IPS-20b (cell line): ENCODE measurements around the gene VTCN1.

Experiments
- H3K27ac ChIP-seq: one replicate; pipeline ENCODE4 v1.5.1; 2013; ENCODE audit warnings: low read length
- H3K27me3 ChIP-seq: 2 replicates; pipeline ENCODE4 v1.6.1; 2013; ENCODE audit warnings: mild to moderate bottlenecking, low read length, inconsistent platforms; ENCODE audit not compliant: insufficient read depth
- H3K36me3 ChIP-seq: 2 replicates; pipeline ENCODE4 v1.6.1; 2013; ENCODE audit warnings: low read depth, mild to moderate bottlenecking, inconsistent platforms, low read length, moderate library complexity; ENCODE audit not compliant: insufficient read depth
- H3K4me1 ChIP-seq: 2 replicates; pipeline ENCODE4 v1.6.1; 2013; ENCODE audit warnings: mild to moderate bottlenecking, control low read depth, inconsistent platforms, low read length, moderate library complexity; ENCODE audit not compliant: insufficient read depth
- H3K4me3 ChIP-seq: 2 replicates; pipeline ENCODE4 v1.5.1; 2013; ENCODE audit warnings: mild to moderate bottlenecking, low read length, inconsistent platforms
- H3K9ac ChIP-seq: 2 replicates; pipeline ENCODE4 v1.6.1; 2013; ENCODE audit warnings: low read depth, mild to moderate bottlenecking, inconsistent platforms, low read length, moderate library complexity
- H3K9me3 ChIP-seq: 2 replicates; pipeline ENCODE4 v1.6.1; 2013; ENCODE audit warnings: mild to moderate bottlenecking, low read depth, low read length, inconsistent platforms; ENCODE audit not compliant: insufficient read depth

Gene VTCN1

DNA sequence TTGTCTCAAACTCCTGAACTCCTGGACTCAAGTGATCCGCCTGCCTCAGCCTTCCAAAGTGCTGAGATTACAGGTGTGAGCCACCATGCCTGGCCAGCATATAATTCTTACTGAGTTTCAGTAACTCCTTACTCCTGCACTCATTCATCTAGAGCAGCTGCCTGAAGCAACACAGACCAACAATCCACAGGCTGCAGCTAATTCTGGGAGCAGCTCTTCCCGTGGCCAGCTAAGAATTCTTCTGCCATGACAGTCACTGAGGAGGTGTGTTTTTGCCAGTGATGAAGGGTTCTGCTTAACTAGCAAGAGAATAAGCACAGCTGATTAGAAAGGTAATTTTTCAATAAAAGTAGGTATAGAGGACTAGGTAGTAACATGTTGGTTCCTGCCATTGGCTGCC lies 5.4 kb downstream of the VTCN1 start:
- Histone ChIP-seq H3K27ac (no peak overlapping the region), H3K9me3 (no peaks in the 10 kb centered on the region), H3K9ac (no peak overlapping the region), H3K4me1 (no peaks in the 10 kb centered on the region), H3K4me3 (no peak overlapping the region), H3K36me3 (no peaks in the 10 kb centered on the region), H3K27me3 (no peaks in the 10 kb centered on the region; the same call in 1 of the 2 replicates)

- Histone ChIP-seq H3K9ac (no peak overlapping the region), H3K27ac (no peak overlapping the region), H3K27me3 (no peaks in the 10 kb centered on the region), H3K4me3 (no peak overlapping the region), H3K4me1 (peaks cover 4% of the 10 kb centered on the region; the same call in 1 of the 2 replicates), H3K9me3 (no peaks in the 10 kb centered on the region), H3K36me3 (no peaks in the 10 kb centered on the region)
These were observed 8.9 kb downstream of the VTCN1 start for GRCh38 chr1:117201808-117202207.

DNA sequence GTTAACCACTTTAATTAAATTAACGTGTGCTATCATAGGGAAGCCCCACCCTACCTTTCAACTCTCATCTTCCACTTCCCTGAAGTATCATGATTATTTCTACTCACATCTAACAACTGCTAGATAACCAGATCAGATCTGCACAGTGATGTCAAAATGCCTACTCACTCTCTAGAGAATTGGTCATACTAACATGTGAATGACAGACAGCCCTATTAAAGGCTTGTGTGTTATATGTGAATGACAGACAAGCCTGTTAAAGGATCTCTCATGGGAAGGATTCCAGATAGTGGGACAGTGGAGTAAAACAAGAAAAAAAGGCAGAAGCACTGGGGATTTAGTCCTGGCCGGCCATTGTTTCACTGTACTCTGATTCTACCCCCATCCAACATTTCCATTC lies 12.6 kb downstream of the VTCN1 start:
- no peak overlapping the region for H3K27ac ChIP-seq
- H3K36me3 ChIP-seq: no peaks in the 10 kb centered on the region
- no peak overlapping the region for H3K9ac ChIP-seq
- H3K27me3 ChIP-seq: no peaks in the 10 kb centered on the region
- H3K4me1 ChIP-seq: peaks cover 9% of the 10 kb centered on the region; the same call in 1 of the 2 replicates
- H3K9me3 ChIP-seq: no peaks in the 10 kb centered on the region; the same call in 1 of the 2 replicates
- H3K4me3 ChIP-seq: no peak overlapping the region

GRCh38 chr1:117189726-117190125 lies 21.0 kb downstream of the VTCN1 start:
- Histone ChIP-seq H3K4me3 (no peak overlapping the region), H3K9ac (no peak overlapping the region), H3K4me1 (no peaks in the 10 kb centered on the region), H3K36me3 (no peaks in the 10 kb centered on the region), H3K27me3 (no peaks in the 10 kb centered on the region), H3K27ac (no peak overlapping the region), H3K9me3 (no peaks in the 10 kb centered on the region; the same call in 1 of the 2 replicates)

DNA sequence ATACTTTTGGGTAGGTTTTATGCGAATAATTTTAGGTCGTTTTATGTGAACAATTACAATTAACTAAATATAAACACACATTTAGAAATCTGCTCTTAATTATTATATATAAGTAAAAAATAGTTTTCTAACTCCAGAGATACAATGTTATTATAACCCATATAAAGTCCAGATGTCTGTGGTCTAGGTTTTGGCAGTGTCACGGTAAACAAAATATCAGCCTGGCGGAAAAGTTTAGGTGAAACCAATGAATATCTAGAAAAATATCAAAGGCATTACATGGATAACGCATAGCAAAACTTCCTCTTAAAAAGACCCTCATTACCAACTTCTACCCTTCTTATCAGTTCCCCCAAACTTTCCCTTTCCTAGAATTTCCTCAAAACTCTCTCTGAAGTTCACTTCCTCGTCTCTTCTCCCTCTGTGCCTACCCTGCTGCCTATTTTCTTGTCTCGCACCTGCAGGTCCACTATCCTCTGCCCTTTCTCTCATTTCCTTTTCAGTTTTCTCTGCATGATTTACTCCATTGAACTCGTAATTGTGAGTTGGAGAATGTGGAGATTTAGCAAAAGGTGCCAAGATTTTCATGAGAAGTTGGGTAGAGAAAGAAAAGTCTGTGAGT lies 21.8 kb downstream of the VTCN1 start:
- Histone ChIP-seq H3K4me3 (no peak overlapping the region), H3K9me3 (no peaks in the 10 kb centered on the region; the same call in 1 of the 2 replicates), H3K4me1 (no peaks in the 10 kb centered on the region), H3K27me3 (no peaks in the 10 kb centered on the region), H3K36me3 (no peaks in the 10 kb centered on the region), H3K27ac (no peak overlapping the region), H3K9ac (no peak overlapping the region)

DNA sequence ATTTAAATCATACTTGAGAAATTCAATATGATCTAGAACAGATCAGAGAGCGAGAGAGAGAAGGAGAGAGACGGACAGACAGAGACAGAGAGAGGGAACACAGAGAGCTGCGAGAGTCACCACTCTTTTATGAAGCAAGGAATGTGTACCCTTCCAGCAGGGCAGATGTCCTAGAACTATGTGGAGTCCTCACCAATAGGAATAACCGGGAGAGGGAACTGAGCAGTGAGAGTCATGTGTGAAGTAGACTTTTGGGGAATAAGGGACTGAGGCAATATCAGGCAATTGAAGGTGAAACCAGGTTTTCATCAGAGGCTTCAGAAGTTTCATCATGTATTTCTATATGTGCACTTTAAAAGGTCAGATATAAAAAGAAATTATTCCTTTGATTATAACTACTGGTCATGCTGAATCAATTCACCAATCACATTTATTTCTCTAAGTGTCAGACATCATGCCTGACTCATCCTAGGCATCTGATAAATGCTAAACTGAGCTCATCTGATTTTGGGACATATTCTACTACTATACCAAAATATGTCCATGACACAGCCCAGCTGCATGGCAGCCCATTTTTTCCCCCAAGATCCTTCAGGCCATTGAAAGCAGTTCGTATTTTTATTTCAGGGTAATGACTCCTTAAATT lies 22.4 kb downstream of the VTCN1 start:
- Histone ChIP-seq H3K27ac (no peak overlapping the region), H3K36me3 (no peaks in the 10 kb centered on the region), H3K9me3 (no peaks in the 10 kb centered on the region; the same call in 1 of the 2 replicates), H3K27me3 (no peaks in the 10 kb centered on the region), H3K9ac (no peak overlapping the region), H3K4me1 (no peaks in the 10 kb centered on the region), H3K4me3 (no peak overlapping the region)

- H3K27ac ChIP-seq: no peak overlapping the region
- H3K36me3 ChIP-seq: no peaks in the 10 kb centered on the region
- no peak overlapping the region for H3K4me3 ChIP-seq
- H3K9me3 ChIP-seq: no peaks in the 10 kb centered on the region
- H3K9ac ChIP-seq: no peak overlapping the region
- no peaks in the 10 kb centered on the region for H3K27me3 ChIP-seq
- no peaks in the 10 kb centered on the region for H3K4me1 ChIP-seq
These were observed 27.6 kb downstream of the VTCN1 start for GRCh38 chr1:117183112-117183511.

- H3K4me3 ChIP-seq: no peak overlapping the region
- no peaks in the 10 kb centered on the region for H3K4me1 ChIP-seq
- H3K9ac ChIP-seq: no peak overlapping the region
- H3K36me3 ChIP-seq: no peaks in the 10 kb centered on the region
- no peaks in the 10 kb centered on the region for H3K9me3 ChIP-seq
- H3K27me3 ChIP-seq: no peaks in the 10 kb centered on the region
- H3K27ac ChIP-seq: no peak overlapping the region
These were observed 28.4 kb downstream of the VTCN1 start for GRCh38 chr1:117182319-117182718.

DNA sequence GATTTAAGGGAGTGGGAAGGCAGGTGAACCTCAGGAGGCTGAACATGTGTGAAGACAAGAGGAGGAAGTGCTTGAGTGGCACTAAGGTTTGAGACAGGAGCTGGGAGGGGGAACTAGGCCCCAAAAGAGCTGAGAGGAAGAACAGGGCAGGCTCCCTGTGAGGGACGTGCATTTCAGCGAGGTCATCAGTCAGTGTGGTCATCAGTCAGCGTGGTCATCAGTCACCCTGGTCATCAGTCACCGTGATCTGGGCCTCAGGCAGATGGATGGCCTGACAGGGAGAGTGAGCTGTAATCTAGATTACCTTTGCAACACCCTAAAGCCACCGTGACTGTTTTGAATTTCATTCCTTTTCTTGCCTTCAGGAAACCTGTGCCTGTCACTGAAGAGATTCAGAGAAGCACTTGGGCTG lies 29.1 kb downstream of the VTCN1 start:
- no peaks in the 10 kb centered on the region for H3K9me3 ChIP-seq
- H3K36me3 ChIP-seq: no peaks in the 10 kb centered on the region
- no peaks in the 10 kb centered on the region for H3K4me1 ChIP-seq
- no peak overlapping the region for H3K4me3 ChIP-seq
- H3K27ac ChIP-seq: no peak overlapping the region
- H3K9ac ChIP-seq: no peak overlapping the region
- no peaks in the 10 kb centered on the region for H3K27me3 ChIP-seq

DNA sequence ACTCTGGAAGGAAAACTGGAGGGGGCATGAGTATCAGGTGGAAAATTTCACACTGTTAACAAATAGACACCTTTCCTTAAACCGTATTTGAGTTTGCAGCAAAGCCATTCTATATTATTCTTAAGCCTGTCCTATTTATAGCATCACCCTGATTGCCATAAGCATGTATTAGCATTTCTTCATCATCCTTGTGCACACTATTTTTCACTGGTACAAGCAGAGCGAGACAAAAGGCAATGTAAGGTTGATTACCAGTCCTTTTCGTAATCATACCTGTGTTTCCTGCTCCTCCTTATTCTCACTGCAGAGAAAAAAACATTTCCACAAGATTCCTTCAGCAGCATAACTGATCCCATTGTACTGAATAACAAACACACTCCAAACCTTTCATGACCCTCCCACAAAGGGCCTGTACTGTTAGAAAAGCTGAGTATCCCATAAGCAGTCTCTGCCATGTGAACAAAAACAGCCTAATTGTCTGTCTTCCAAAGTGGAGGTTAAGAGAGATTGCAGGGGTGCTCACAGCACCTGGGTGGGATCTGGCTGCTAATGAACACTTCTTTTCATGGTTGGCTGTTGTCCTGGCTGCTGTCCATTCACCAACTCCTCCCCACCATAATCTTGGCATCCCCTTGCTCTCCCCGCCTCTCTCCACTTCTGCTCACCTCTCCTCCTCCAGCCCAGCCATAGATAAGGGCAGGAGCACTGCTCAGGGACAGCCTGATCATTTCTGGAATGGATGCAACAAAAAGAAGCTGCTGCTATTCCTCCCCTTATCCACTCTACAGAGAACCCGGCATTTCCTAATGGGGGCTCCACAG lies 30.4 kb downstream of the VTCN1 start:
- Histone ChIP-seq H3K4me3 (no peak overlapping the region), H3K9ac (no peak overlapping the region), H3K27ac (no peak overlapping the region), H3K4me1 (peaks cover under 1% of the 10 kb centered on the region; the same call in 1 of the 2 replicates), H3K9me3 (no peaks in the 10 kb centered on the region), H3K27me3 (no peaks in the 10 kb centered on the region), H3K36me3 (no peaks in the 10 kb centered on the region)

DNA sequence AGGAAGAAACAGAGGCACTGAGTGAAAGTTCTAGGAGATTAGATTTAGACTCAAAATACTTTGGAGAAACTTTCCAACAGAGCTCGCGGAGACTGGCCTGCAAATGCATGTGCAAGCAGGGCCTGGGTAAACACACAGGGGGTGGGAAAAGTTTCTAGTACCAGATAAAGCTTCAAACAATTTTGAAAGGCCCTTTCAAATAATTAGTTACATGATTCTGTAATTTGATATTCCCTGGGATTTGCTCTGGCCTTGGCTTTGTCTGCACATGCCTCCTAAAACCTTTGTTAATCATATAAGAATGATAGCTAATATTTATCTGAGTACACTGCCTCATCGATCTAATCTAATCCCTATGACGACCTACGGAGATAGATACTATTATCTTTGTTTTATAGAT lies 31.3 kb downstream of the VTCN1 start:
- Histone ChIP-seq H3K27me3 (no peaks in the 10 kb centered on the region), H3K27ac (no peak overlapping the region), H3K36me3 (no peaks in the 10 kb centered on the region), H3K4me1 (peaks cover 8% of the 10 kb centered on the region; the same call in 1 of the 2 replicates), H3K4me3 (no peak overlapping the region), H3K9me3 (no peaks in the 10 kb centered on the region), H3K9ac (no peak overlapping the region)
